MM.1S (cell line): ENCODE results near the gene ARRDC1.
"Not testable (repeated sequence)": the region's sequence is repeated elsewhere in the genome, so short reads cannot be mapped to it uniquely, and the experiment has no call there.

Source experiments
- DNase-seq: peaks from one replicate; pipeline ENCODE4 v3.0.0-alpha.2; 2015
- H2AFZ ChIP-seq: fragments of 300-600 bp; sonication (generic); 2 replicates; pipeline ENCODE4 v1.6.0; 2016; ENCODE audit warnings: antibody characterized with exemption, low read length
- H3F3A ChIP-seq: fragments of 300-600 bp; sonication (generic); 2 replicates; pipeline ENCODE4 v1.6.1; 2016; ENCODE audit warnings: mild to moderate bottlenecking, antibody characterized with exemption, low read length, moderate library complexity, mixed read lengths; ENCODE audit not compliant: insufficient read depth
- H3K27ac ChIP-seq: fragments of 300-600 bp; sonication (generic); 2 replicates; pipeline ENCODE4 v1.5.1; 2016; ENCODE audit warnings: mild to moderate bottlenecking, low read length
- H3K27me3 ChIP-seq: fragments of 300-600 bp; sonication (generic); replicated peaks from 2 replicates; pipeline ENCODE4 v1.6.0; 2016; ENCODE audit warnings: low read length; ENCODE audit not compliant: insufficient read depth
- H3K36me3 ChIP-seq: fragments of 300-600 bp; sonication (generic); replicated peaks from 2 replicates; pipeline ENCODE4 v1.6.1; 2016; ENCODE audit warnings: mild to moderate bottlenecking, low read length, mixed read lengths; ENCODE audit not compliant: insufficient read depth
- H3K4me1 ChIP-seq: fragments of 300-600 bp; sonication (generic); 2 replicates; pipeline ENCODE4 v1.6.1; 2016; ENCODE audit warnings: low read length, mixed read lengths
- H3K4me2 ChIP-seq: fragments of 300-600 bp; sonication (generic); 2 replicates; pipeline ENCODE4 v1.6.0; 2016; ENCODE audit warnings: low read depth, low read length
- H3K4me3 ChIP-seq: fragments of 300-600 bp; sonication (generic); 2 replicates; pipeline ENCODE4 v1.5.1; 2016; ENCODE audit warnings: low read length, mixed read lengths
- H3K79me2 ChIP-seq: fragments of 300-600 bp; sonication (generic); 2 replicates; pipeline ENCODE4 v1.6.1; 2016; ENCODE audit warnings: mixed run types, low read length, mixed read lengths
- H3K9ac ChIP-seq: fragments of 300-600 bp; sonication (generic); 2 replicates; pipeline ENCODE4 v1.6.1; 2016; ENCODE audit warnings: low read length, mixed read lengths
- H3K9me2 ChIP-seq: fragments of 300-600 bp; sonication (generic); replicated peaks from 2 replicates; pipeline ENCODE4 v1.6.1; 2016; ENCODE audit warnings: mild to moderate bottlenecking, low read length, mixed read lengths; ENCODE audit not compliant: insufficient read depth
- H3K9me3 ChIP-seq: fragments of 300-600 bp; sonication (generic); replicated peaks from 2 replicates; pipeline ENCODE4 v1.6.1; 2016; ENCODE audit warnings: mild to moderate bottlenecking, low read length, mixed read lengths; ENCODE audit not compliant: insufficient read depth
- H4K20me1 ChIP-seq: fragments of 300-600 bp; sonication (generic); 2 replicates; pipeline ENCODE4 v1.6.1; 2016; ENCODE audit warnings: mild to moderate bottlenecking, low read length, moderate library complexity, mixed read lengths; ENCODE audit not compliant: insufficient read depth
- CTCF ChIP-seq: fragments of 300-600 bp; sonication (generic); IDR thresholded peaks from 2 replicates; pipeline ENCODE4 v1.5.1; 2016; ENCODE audit warnings: antibody characterized with exemption, low read length, mixed read lengths
- EZH2 ChIP-seq: fragments of 300-600 bp; sonication (generic); optimal IDR thresholded peaks from 2 replicates; pipeline ENCODE3; 2017; ENCODE audit warnings: low read depth, mild to moderate bottlenecking, antibody characterized with exemption, low read length, mixed read lengths
- EZH2phosphoT487 ChIP-seq: fragments of 300-600 bp; sonication (generic); IDR thresholded peaks from 2 replicates; pipeline ENCODE4 v1.6.1; 2018; ENCODE audit warnings: antibody characterized with exemption, low read length

Gene ARRDC1

GRCh38 chr9:137564134-137564533 lies 41.4 kb upstream of the ARRDC1 start:
- peaks cover 9% of the 10 kb centered on the region; the same call in 1 of the 2 replicates for H3K79me2 ChIP-seq
- no peak for TF ChIP-seq EZH2phosphoT487
- TF ChIP-seq CTCF = no peak
- no peak for TF ChIP-seq EZH2
- no peak overlapping the region for H3K4me2 ChIP-seq
- no peaks in the 10 kb centered on the region; the same call in 1 of the 2 replicates for H3K36me3 ChIP-seq
- no peaks in the 10 kb centered on the region for H3K4me1 ChIP-seq
- no peaks in the 10 kb centered on the region for H3K9me2 ChIP-seq
- H3K27ac ChIP-seq = no peak overlapping the region
- no peaks in the 10 kb centered on the region for H3K27me3 ChIP-seq
- H2AFZ ChIP-seq = no peak overlapping the region
- no peak overlapping the region for H3K4me3 ChIP-seq
- no peaks in the 10 kb centered on the region for H3F3A ChIP-seq
- no peak overlapping the region for H3K9ac ChIP-seq
- no peaks in the 10 kb centered on the region; the same call in 1 of the 2 replicates for H4K20me1 ChIP-seq
- no peaks in the 10 kb centered on the region for H3K9me3 ChIP-seq
- DNase-seq = no peak

GRCh38 chr9:137564817-137565411 lies 40.6 kb upstream of the ARRDC1 start:
- Histone ChIP-seq H3K9ac (no peak overlapping the region), H3K27ac (no peak overlapping the region), H2AFZ (no peak overlapping the region), H3K27me3 (no peaks in the 10 kb centered on the region), H3K36me3 (no peaks in the 10 kb centered on the region; the same call in 1 of the 2 replicates), H3K4me3 (no peak overlapping the region), H3K4me2 (no peak overlapping the region), H3K4me1 (no peaks in the 10 kb centered on the region), H4K20me1 (no peaks in the 10 kb centered on the region; the same call in 1 of the 2 replicates), H3K79me2 (peaks cover 12% of the 10 kb centered on the region; the same call in 1 of the 2 replicates), H3F3A (no peaks in the 10 kb centered on the region), H3K9me3 (no peaks in the 10 kb centered on the region), H3K9me2 (no peaks in the 10 kb centered on the region)
- DNase-seq = no peak
- TF ChIP-seq EZH2 (no peak), CTCF (no peak), EZH2phosphoT487 (no peak)

GRCh38 chr9:137568445-137568844 lies 37.0 kb upstream of the ARRDC1 start:
- not testable (repeated sequence) for H3K9me2 ChIP-seq, H3K9ac ChIP-seq, H2AFZ ChIP-seq, H3K9me3 ChIP-seq, H3K4me2 ChIP-seq, H3K4me1 ChIP-seq, H3K36me3 ChIP-seq, H3K27ac ChIP-seq, H3K27me3 ChIP-seq, H3F3A ChIP-seq, DNase-seq, H3K4me3 ChIP-seq, H4K20me1 ChIP-seq
- peaks cover 28% of the 10 kb centered on the region for H3K79me2 ChIP-seq

- no peaks in the 10 kb centered on the region for H3K9me2 ChIP-seq
- peaks cover 12% of the 10 kb centered on the region for H3K36me3 ChIP-seq
- no peak for TF ChIP-seq EZH2
- no peak for TF ChIP-seq CTCF
- TF ChIP-seq EZH2phosphoT487 = no peak
- peaks cover 39% of the 10 kb centered on the region for H3K79me2 ChIP-seq
- DNase-seq = no peak
- H3K4me3 ChIP-seq = no peak overlapping the region
- H3K9ac ChIP-seq = no peak overlapping the region
- H3K9me3 ChIP-seq = no peaks in the 10 kb centered on the region
- no peaks in the 10 kb centered on the region for H4K20me1 ChIP-seq
- no peak overlapping the region for H3K27ac ChIP-seq
- H3K4me1 ChIP-seq = peaks cover 6% of the 10 kb centered on the region
- no peaks in the 10 kb centered on the region for H3K27me3 ChIP-seq
- H3F3A ChIP-seq = peaks cover under 1% of the 10 kb centered on the region; the same call in 1 of the 2 replicates
- no peak overlapping the region for H3K4me2 ChIP-seq
- no peak overlapping the region for H2AFZ ChIP-seq
Measured at GRCh38 chr9:137569609-137570203, 35.8 kb upstream of the ARRDC1 start.
